BLaER1 treated with 17β-estradiol and CSF1 and Interleukin-3, amounts not matched to agents 10 nM and 100 nM (cell line): ENCODE data around the gene PARD3.

ENCODE experiments used
- H3K27ac ChIP-seq, 11 experiments: shearing (Covaris generic); formaldehyde crosslinking; 2 replicates each; pipeline ENCODE4 v1.8.1; 2022
- H3K27me3 ChIP-seq, 11 experiments: shearing (Covaris generic); formaldehyde crosslinking; 2 replicates each; pipeline ENCODE4 v1.8.1; 2022
- H3K36me3 ChIP-seq, 11 experiments: shearing (Covaris generic); formaldehyde crosslinking; 2 replicates each; pipeline ENCODE4 v1.8.1; 2022
- H3K4me1 ChIP-seq, 10 experiments: shearing (Covaris generic); formaldehyde crosslinking; 2 replicates each; pipeline ENCODE4 v1.8.1; 2022
- H3K4me2 ChIP-seq, 11 experiments: shearing (Covaris generic); formaldehyde crosslinking; 2 replicates each; pipeline ENCODE4 v1.8.1; 2022
- H3K4me3 ChIP-seq, 10 experiments: shearing (Covaris generic); formaldehyde crosslinking; 2 replicates each; pipeline ENCODE4 v1.8.1; 2022
- H3K9ac ChIP-seq, 11 experiments: shearing (Covaris generic); formaldehyde crosslinking; 2 replicates each; pipeline ENCODE4 v1.8.1; 2022
- H3K9me3 ChIP-seq, 11 experiments: shearing (Covaris generic); formaldehyde crosslinking; replicated peaks in 1 of 11; 2 replicates each; pipeline ENCODE4 v1.8.1; 2022
- H4K20me1 ChIP-seq, 11 experiments: shearing (Covaris generic); formaldehyde crosslinking; 2 replicates each; pipeline ENCODE4 v1.8.1; 2022
- Cebpa-rat ChIP-seq, 11 experiments: shearing (Covaris generic); IDR thresholded peaks; 2 replicates each; pipeline ENCODE4 v1.8.1; 2022

Gene PARD3

GRCh38 chr10:34327184-34327583, 487.9 kb downstream of the PARD3 start:
- H3K36me3 ChIP-seq = peaks cover 0 to 54% (median 22%) of the 10 kb centered on the region in 11 experiments; a peak in 15 of 22 replicates
- H3K4me2 ChIP-seq = peak overlapping the region in 8 of 11 experiments; percentile 11 to 55 (median 44); a peak in 14 of 22 replicates
- H4K20me1 ChIP-seq = no peaks in the 10 kb centered on the region
- peaks cover 0 to 8% (median 0%) of the 10 kb centered on the region in 11 experiments; a peak in 1 of 22 replicates for H3K9me3 ChIP-seq
- H3K4me1 ChIP-seq = peaks cover 0 to 36% (median 24%) of the 10 kb centered on the region in 10 experiments; a peak in 18 of 20 replicates
- H3K27ac ChIP-seq = no peak overlapping the region
- no peak overlapping the region for H3K9ac ChIP-seq
- no peak for TF ChIP-seq Cebpa-rat (IDR thresholded peaks at IDR 0.05)
- no peaks in the 10 kb centered on the region for H3K27me3 ChIP-seq
- no peak overlapping the region for H3K4me3 ChIP-seq

- H3K36me3 ChIP-seq = peaks cover 0 to 42% (median 19%) of the 10 kb centered on the region in 11 experiments; a peak in 13 of 22 replicates
- peaks cover 0 to 8% (median 0%) of the 10 kb centered on the region in 11 experiments; a peak in 1 of 22 replicates for H3K9me3 ChIP-seq
- no peak overlapping the region for H3K27ac ChIP-seq
- no peak for TF ChIP-seq Cebpa-rat (IDR thresholded peaks at IDR 0.05)
- peaks cover 0 to 36% (median 24%) of the 10 kb centered on the region in 10 experiments; a peak in 18 of 20 replicates for H3K4me1 ChIP-seq
- no peaks in the 10 kb centered on the region for H3K27me3 ChIP-seq
- H3K4me2 ChIP-seq = peak overlapping the region in 10 of 11 experiments; percentile 9 to 66 (median 42); a peak in 17 of 22 replicates
- H3K4me3 ChIP-seq = no peak overlapping the region
- H4K20me1 ChIP-seq = no peaks in the 10 kb centered on the region
- H3K9ac ChIP-seq = no peak overlapping the region
Measured at GRCh38 chr10:34323192-34323591, 491.9 kb downstream of the PARD3 start.

GRCh38 chr10:34320265-34320664, 494.8 kb downstream of the PARD3 start:
- TF ChIP-seq Cebpa-rat (IDR thresholded peaks at IDR 0.05) = no peak
- H3K9me3 ChIP-seq = peaks cover 0 to 6% (median 0%) of the 10 kb centered on the region in 11 experiments; a peak in 1 of 22 replicates
- H3K27ac ChIP-seq = no peak overlapping the region
- H3K4me3 ChIP-seq = no peak overlapping the region
- H4K20me1 ChIP-seq = no peaks in the 10 kb centered on the region
- H3K9ac ChIP-seq = no peak overlapping the region
- H3K27me3 ChIP-seq = no peaks in the 10 kb centered on the region
- H3K36me3 ChIP-seq = peaks cover 0 to 51% (median 23%) of the 10 kb centered on the region in 11 experiments; a peak in 14 of 22 replicates
- H3K4me1 ChIP-seq = peaks cover 0 to 24% (median 13%) of the 10 kb centered on the region in 10 experiments; a peak in 18 of 20 replicates
- no peak overlapping the region for H3K4me2 ChIP-seq

- no peak overlapping the region for H3K27ac ChIP-seq
- peaks cover 0 to 45% (median 17%) of the 10 kb centered on the region in 11 experiments; a peak in 11 of 22 replicates for H3K36me3 ChIP-seq
- H4K20me1 ChIP-seq = no peaks in the 10 kb centered on the region
- no peaks in the 10 kb centered on the region for H3K27me3 ChIP-seq
- H3K4me2 ChIP-seq = no peak overlapping the region
- no peaks in the 10 kb centered on the region for H3K9me3 ChIP-seq
- no peak for TF ChIP-seq Cebpa-rat (IDR thresholded peaks at IDR 0.05)
- peaks cover 0 to 21% (median 13%) of the 10 kb centered on the region in 10 experiments; a peak in 18 of 20 replicates for H3K4me1 ChIP-seq
- no peak overlapping the region for H3K4me3 ChIP-seq
- no peak overlapping the region for H3K9ac ChIP-seq
Measured at GRCh38 chr10:34319197-34319846, 495.8 kb downstream of the PARD3 start.

GRCh38 chr10:34316154-34316553, 498.9 kb downstream of the PARD3 start:
- Histone ChIP-seq H3K27ac (no peak overlapping the region), H3K4me3 (no peak overlapping the region), H4K20me1 (no peaks in the 10 kb centered on the region), H3K4me2 (no peak overlapping the region), H3K9me3 (no peaks in the 10 kb centered on the region), H3K9ac (no peak overlapping the region), H3K36me3 (peaks cover 0 to 48% (median 22%) of the 10 kb centered on the region in 11 experiments; a peak in 11 of 22 replicates), H3K27me3 (no peaks in the 10 kb centered on the region), H3K4me1 (peaks cover 0 to 11% (median 2%) of the 10 kb centered on the region in 10 experiments; a peak in 4 of 20 replicates)
- TF ChIP-seq Cebpa-rat (IDR thresholded peaks at IDR 0.05) = no peak

- H3K27ac ChIP-seq = no peak overlapping the region
- no peaks in the 10 kb centered on the region for H3K27me3 ChIP-seq
- no peaks in the 10 kb centered on the region for H3K9me3 ChIP-seq
- no peak for TF ChIP-seq Cebpa-rat (IDR thresholded peaks at IDR 0.05)
- no peak overlapping the region for H3K4me3 ChIP-seq
- H3K4me1 ChIP-seq = peaks cover 0 to 15% (median 2%) of the 10 kb centered on the region in 10 experiments; a peak in 5 of 20 replicates
- no peaks in the 10 kb centered on the region for H4K20me1 ChIP-seq
- no peak overlapping the region; a peak in 2 of 22 replicates for H3K4me2 ChIP-seq
- H3K36me3 ChIP-seq = peaks cover 0 to 49% (median 22%) of the 10 kb centered on the region in 11 experiments; a peak in 11 of 22 replicates
- H3K9ac ChIP-seq = no peak overlapping the region
Measured at GRCh38 chr10:34314457-34314856, 500.6 kb downstream of the PARD3 start.

- no peak for TF ChIP-seq Cebpa-rat (IDR thresholded peaks at IDR 0.05)
- no peaks in the 10 kb centered on the region for H4K20me1 ChIP-seq
- H3K4me2 ChIP-seq = peak overlapping the region in 4 of 11 experiments; percentile 0 to 28 (median 14); a peak in 4 of 22 replicates
Measured at GRCh38 chr10:34313888-34314287, 501.2 kb downstream of the PARD3 start.

GRCh38 chr10:34313353-34313752, 501.7 kb downstream of the PARD3 start:
- no peak overlapping the region for H3K27ac ChIP-seq
- no peaks in the 10 kb centered on the region for H4K20me1 ChIP-seq
- H3K9me3 ChIP-seq = no peaks in the 10 kb centered on the region
- peaks cover 0 to 15% (median 2%) of the 10 kb centered on the region in 10 experiments; a peak in 5 of 20 replicates for H3K4me1 ChIP-seq
- no peak overlapping the region for H3K4me3 ChIP-seq
- TF ChIP-seq Cebpa-rat (IDR thresholded peaks at IDR 0.05) = no peak
- no peaks in the 10 kb centered on the region for H3K27me3 ChIP-seq
- H3K9ac ChIP-seq = no peak overlapping the region
- peaks cover 0 to 43% (median 22%) of the 10 kb centered on the region in 11 experiments; a peak in 11 of 22 replicates for H3K36me3 ChIP-seq
- H3K4me2 ChIP-seq = peak overlapping the region in 3 of 11 experiments; percentile 2 to 28 (median 25); a peak in 2 of 22 replicates

More at GRCh38 chr10:34313888-34314287, 501.2 kb downstream of the PARD3 start:
- Histone ChIP-seq H3K9ac (no peak overlapping the region), H3K27ac (no peak overlapping the region), H3K4me1 (peaks cover 0 to 15% (median 2%) of the 10 kb centered on the region in 10 experiments; a peak in 5 of 20 replicates), H3K27me3 (no peaks in the 10 kb centered on the region), H3K9me3 (no peaks in the 10 kb centered on the region), H3K36me3 (peaks cover 0 to 43% (median 21%) of the 10 kb centered on the region in 11 experiments; a peak in 11 of 22 replicates), H3K4me3 (no peak overlapping the region)

- Histone ChIP-seq H3K36me3 (peaks cover 0 to 28% (median 12%) of the 10 kb centered on the region in 11 experiments; a peak in 10 of 22 replicates), H4K20me1 (no peaks in the 10 kb centered on the region), H3K4me2 (no peak overlapping the region), H3K4me3 (no peak overlapping the region), H3K27me3 (no peaks in the 10 kb centered on the region), H3K4me1 (peaks cover 0 to 15% (median 2%) of the 10 kb centered on the region in 10 experiments; a peak in 5 of 20 replicates), H3K9me3 (no peaks in the 10 kb centered on the region), H3K27ac (no peak overlapping the region), H3K9ac (no peak overlapping the region)
- TF ChIP-seq Cebpa-rat (IDR thresholded peaks at IDR 0.05) = no peak
Measured at GRCh38 chr10:34311679-34312078, 503.4 kb downstream of the PARD3 start.
